Smooth muscle cell (in vitro differentiated cells): ENCODE data around the gene EARS2. TPM values are rescaled to one million over a fixed set of nuclear protein-coding genes. Genes with fewer than 3 reads are reported as not detected.

ENCODE experiments used
- DNase-seq: peaks from one replicate; lab custom pipeline; 2025; ENCODE audit not compliant: unreplicated experiment; lab: John Stamatoyannopoulos, UW
- H2AFZ ChIP-seq: fragments of 200-600 bp; sonication (generic); 2 replicates; pipeline ENCODE4 v1.6.0; 2016; ENCODE audit warnings: antibody characterized with exemption, low read depth, mild to moderate bottlenecking
- H3F3A ChIP-seq: fragments of 200-600 bp; sonication (generic); 2 replicates; pipeline ENCODE4 v1.6.0; 2017; ENCODE audit warnings: antibody characterized with exemption, low read depth
- H3K27ac ChIP-seq: fragments of 200-600 bp; sonication (generic); 2 replicates; pipeline ENCODE4 v1.5.1; 2016; ENCODE audit warnings: low read depth, mild to moderate bottlenecking
- H3K27me3 ChIP-seq: fragments of 200-600 bp; sonication (generic); 2 replicates; pipeline ENCODE4 v1.6.1; 2016; ENCODE audit warnings: low read depth, mild to moderate bottlenecking
- H3K36me3 ChIP-seq: fragments of 200-600 bp; sonication (generic); 2 replicates; pipeline ENCODE4 v1.5.1; 2016; ENCODE audit warnings: low read depth
- H3K4me1 ChIP-seq: fragments of 200-600 bp; sonication (generic); 2 replicates; pipeline ENCODE4 v1.5.1; 2016; ENCODE audit warnings: low read depth
- H3K4me2 ChIP-seq: fragments of 200-600 bp; sonication (generic); 2 replicates; pipeline ENCODE4 v1.6.0; 2016; ENCODE audit warnings: mild to moderate bottlenecking
- H3K4me3 ChIP-seq: fragments of 200-600 bp; sonication (generic); 2 replicates; pipeline ENCODE4 v1.5.1; 2016; ENCODE audit warnings: mild to moderate bottlenecking
- H3K79me2 ChIP-seq: fragments of 200-600 bp; sonication (generic); 2 replicates; pipeline ENCODE4 v1.6.0; 2016; ENCODE audit warnings: low read depth, mild to moderate bottlenecking
- H3K9ac ChIP-seq: fragments of 200-600 bp; sonication (generic); 2 replicates; pipeline ENCODE4 v1.6.0; 2016; ENCODE audit warnings: low read depth
- H3K9me3 ChIP-seq: fragments of 200-600 bp; sonication (generic); replicated peaks from 2 replicates; pipeline ENCODE4 v1.5.1; 2016; ENCODE audit warnings: low read depth
- H4K20me1 ChIP-seq: fragments of 200-600 bp; sonication (generic); 2 replicates; pipeline ENCODE4 v1.6.0; 2016; ENCODE audit warnings: low read depth
- WGBS: methylation state at CpG from one replicate; pipeline ENCODE4 v1.1.7; 2016; ENCODE audit warnings: low lambda C conversion rate; 5-methylcytosine and 5-hydroxymethylcytosine counted together
- polyA plus RNA-seq: library from polyadenylated mRNA; unstranded; fragments of >200 nt; fragmentation: Nextera tagmentation; extraction: Ambion mirVana; gene quantifications from 2 replicates; pipeline ENCODE4 v1.2.1, GENCODE V29; 2016
- total RNA-seq: library from RNA; depleted of rRNA; stranded (reverse); fragments of >200 nt; gene quantifications from 2 replicates; pipeline ENCODE4 v1.2.3, GENCODE V29; 2014
- TF ChIP-seq, protein P1 (sequence below): fragments of 200-600 bp; sonication (generic); IDR thresholded peaks from 2 replicates; pipeline ENCODE4 v1.5.1; 2017; ENCODE audit warnings: borderline replicate concordance, mild to moderate bottlenecking, antibody characterized with exemption; ENCODE audit not compliant: insufficient read depth, poor library complexity, severe bottlenecking

EARS2 gene
- total and polyA plus RNA-seq, 2 experiments from 2014 or later = 13.0 to 32.8 TPM

DNA sequence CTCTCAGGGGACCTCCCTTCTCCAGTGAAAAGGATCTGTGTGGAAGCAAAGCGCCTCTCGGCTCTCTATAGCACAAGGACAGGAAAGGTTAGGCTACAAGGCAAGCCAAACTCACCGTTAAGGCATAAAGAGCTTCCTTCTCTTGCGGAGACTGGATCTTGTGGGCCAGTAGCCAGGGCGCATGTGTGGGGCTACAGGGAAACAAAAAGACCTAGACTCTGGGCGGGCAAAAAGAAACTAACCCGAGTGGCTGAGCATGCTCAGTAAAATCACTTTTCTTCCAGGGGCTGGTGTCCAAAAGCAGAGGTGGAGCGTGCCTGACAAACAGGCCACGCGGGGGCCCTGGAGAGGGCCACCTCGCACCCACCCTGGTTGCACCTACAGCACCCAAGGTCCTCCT, 63.0 kb downstream of the EARS2 start:
- no peak for DNase-seq
- no peaks in the 10 kb centered on the region for H3K9me3 ChIP-seq
- no peaks in the 10 kb centered on the region for H3F3A ChIP-seq
- no peaks in the 10 kb centered on the region for H3K27me3 ChIP-seq
- WGBS = 95% methylated on average over 10 of the region's 11 CpGs
- TF ChIP-seq, protein P1, sequence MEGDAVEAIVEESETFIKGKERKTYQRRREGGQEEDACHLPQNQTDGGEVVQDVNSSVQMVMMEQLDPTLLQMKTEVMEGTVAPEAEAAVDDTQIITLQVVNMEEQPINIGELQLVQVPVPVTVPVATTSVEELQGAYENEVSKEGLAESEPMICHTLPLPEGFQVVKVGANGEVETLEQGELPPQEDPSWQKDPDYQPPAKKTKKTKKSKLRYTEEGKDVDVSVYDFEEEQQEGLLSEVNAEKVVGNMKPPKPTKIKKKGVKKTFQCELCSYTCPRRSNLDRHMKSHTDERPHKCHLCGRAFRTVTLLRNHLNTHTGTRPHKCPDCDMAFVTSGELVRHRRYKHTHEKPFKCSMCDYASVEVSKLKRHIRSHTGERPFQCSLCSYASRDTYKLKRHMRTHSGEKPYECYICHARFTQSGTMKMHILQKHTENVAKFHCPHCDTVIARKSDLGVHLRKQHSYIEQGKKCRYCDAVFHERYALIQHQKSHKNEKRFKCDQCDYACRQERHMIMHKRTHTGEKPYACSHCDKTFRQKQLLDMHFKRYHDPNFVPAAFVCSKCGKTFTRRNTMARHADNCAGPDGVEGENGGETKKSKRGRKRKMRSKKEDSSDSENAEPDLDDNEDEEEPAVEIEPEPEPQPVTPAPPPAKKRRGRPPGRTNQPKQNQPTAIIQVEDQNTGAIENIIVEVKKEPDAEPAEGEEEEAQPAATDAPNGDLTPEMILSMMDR = no peak
- peaks cover 17% of the 10 kb centered on the region for H3K79me2 ChIP-seq
- peaks cover 41% of the 10 kb centered on the region for H4K20me1 ChIP-seq
- no peak overlapping the region for H3K4me3 ChIP-seq
- no peak overlapping the region for H3K27ac ChIP-seq
- no peak overlapping the region for H3K9ac ChIP-seq
- peaks cover 7% of the 10 kb centered on the region for H3K36me3 ChIP-seq
- no peaks in the 10 kb centered on the region for H3K4me1 ChIP-seq
- H3K4me2 ChIP-seq = no peak overlapping the region
- no peak overlapping the region for H2AFZ ChIP-seq

DNA sequence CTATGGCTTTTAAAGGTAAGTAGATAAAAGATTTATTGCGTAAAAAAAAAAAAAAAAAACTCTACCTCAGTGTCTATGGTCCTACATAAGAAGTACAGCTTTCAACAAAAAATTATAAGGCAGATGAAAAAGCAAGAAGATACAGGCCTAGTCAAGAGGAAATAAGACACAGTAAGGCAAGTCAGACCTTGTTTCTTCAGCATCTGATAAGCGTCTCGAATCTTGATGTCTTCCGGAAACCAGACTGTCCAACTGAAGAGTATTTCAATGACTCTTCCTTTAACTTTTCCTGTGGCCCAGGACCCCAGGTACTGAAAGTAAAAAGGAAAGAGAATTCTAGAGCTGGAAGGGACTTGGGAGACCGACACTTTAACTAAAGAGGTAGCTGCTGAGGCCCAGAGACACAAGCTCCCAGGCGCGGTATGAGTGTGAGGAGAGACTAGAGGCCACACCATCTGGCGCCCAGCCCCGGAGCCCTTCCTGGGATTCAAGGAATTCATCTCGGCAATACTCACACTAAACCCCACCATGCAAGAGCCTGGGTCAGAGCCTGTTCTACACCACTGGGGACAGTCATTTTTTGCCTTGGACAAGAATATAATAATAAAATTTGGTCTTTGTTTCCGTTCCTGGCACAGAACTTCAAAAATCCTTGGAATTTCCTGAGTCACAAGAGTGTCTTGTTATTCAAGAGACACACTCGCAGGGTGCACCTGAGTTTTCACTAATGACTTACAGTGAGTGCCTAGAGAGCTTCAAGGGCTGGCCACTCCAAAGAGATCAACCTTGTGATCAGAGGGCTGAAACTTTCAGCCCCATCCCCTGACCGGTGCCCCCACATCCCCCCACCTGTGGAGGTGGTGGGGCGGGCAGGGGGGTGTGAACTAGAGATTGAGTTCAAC, 65.4 kb downstream of the EARS2 start:
- H3K27me3 ChIP-seq = no peaks in the 10 kb centered on the region
- peaks cover 17% of the 10 kb centered on the region for H4K20me1 ChIP-seq
- TF ChIP-seq, protein P1 = no peak
- H3K27ac ChIP-seq = no peak overlapping the region
- H3K36me3 ChIP-seq = peaks cover 13% of the 10 kb centered on the region
- no peak overlapping the region for H3K4me3 ChIP-seq
- no peak for DNase-seq
- no peaks in the 10 kb centered on the region for H3K4me1 ChIP-seq
- H3K9me3 ChIP-seq = no peaks in the 10 kb centered on the region
- H3K4me2 ChIP-seq = no peak overlapping the region
- H3F3A ChIP-seq = no peaks in the 10 kb centered on the region
- WGBS = 91% methylated on average over 14 of the region's 14 CpGs
- no peak overlapping the region for H3K9ac ChIP-seq
- H3K79me2 ChIP-seq = no peaks in the 10 kb centered on the region
- no peak overlapping the region for H2AFZ ChIP-seq

DNA sequence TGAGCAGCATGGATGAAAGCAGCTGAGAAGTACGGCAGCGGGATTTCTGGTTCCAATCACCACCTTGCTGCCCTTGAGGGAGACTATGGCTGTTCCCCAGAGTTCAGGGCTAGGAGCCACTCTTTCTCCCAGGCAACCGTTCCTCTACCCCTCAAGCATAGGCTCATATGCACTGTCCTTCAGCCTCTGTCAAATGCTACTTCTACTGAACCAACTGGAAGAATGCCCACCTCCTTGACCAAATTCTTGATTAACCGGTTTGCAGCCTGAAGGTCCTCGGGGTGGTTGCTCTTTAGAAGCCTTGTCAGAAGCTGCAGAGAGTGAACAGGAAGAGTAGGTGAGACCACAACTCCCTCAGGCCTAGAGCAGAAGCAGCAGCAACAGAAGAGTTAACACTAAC, 70.7 kb downstream of the EARS2 start:
- H3K9ac ChIP-seq = no peak overlapping the region
- no peak overlapping the region for H2AFZ ChIP-seq
- H3K4me2 ChIP-seq = no peak overlapping the region
- no peaks in the 10 kb centered on the region for H3K79me2 ChIP-seq
- H3K27ac ChIP-seq = no peak overlapping the region
- DNase-seq = no peak
- no peaks in the 10 kb centered on the region for H4K20me1 ChIP-seq
- no peak overlapping the region for H3K4me3 ChIP-seq
- no peaks in the 10 kb centered on the region for H3F3A ChIP-seq
- no peaks in the 10 kb centered on the region for H3K27me3 ChIP-seq
- no peaks in the 10 kb centered on the region for H3K4me1 ChIP-seq
- H3K9me3 ChIP-seq = no peaks in the 10 kb centered on the region
- TF ChIP-seq, protein P1 = no peak
- WGBS = 93% methylated on average over 5 of the region's 5 CpGs
- peaks cover 18% of the 10 kb centered on the region for H3K36me3 ChIP-seq
